Measurements from ENCODE around the gene RNPC3. TPM values are rescaled to one million over a fixed set of nuclear protein-coding genes. Genes with fewer than 3 reads are reported as not detected.
"Not testable (repeated sequence)": the region's sequence is repeated elsewhere in the genome, so short reads cannot be mapped to it uniquely, and the experiment has no call there.

The RNPC3 gene
- total RNA-seq, 1 experiment from 2014 or later, result 20.1 TPM

GRCh38 chr1:103582464-103582863, 57.0 kb downstream of the RNPC3 start:
- peaks cover 12% of the 10 kb centered on the region for H3K4me1 ChIP-seq (ENCODE audit: insufficient read depth, low read length, poor library complexity, severe bottlenecking)
- peaks cover 4% of the 10 kb centered on the region for H3K9me3 ChIP-seq (ENCODE audit: low read depth, low read length, poor library complexity, severe bottlenecking)
- TF ChIP-seq EZH2 (IDR thresholded peaks at IDR 0.05; ENCODE audit: borderline replicate concordance, low read depth, low read length, poor library complexity, severe bottlenecking) (no peak), CTCF (conservative IDR thresholded peaks at IDR 0.05; ENCODE audit: low read depth, low read length) (no peak)
- no peak overlapping the region for H3K27ac ChIP-seq (ENCODE audit: low read depth, low read length, poor library complexity, severe bottlenecking)
- H3K27me3 ChIP-seq (replicated peaks; ENCODE audit: insufficient read depth, low read depth, low read length, poor library complexity), result no peaks in the 10 kb centered on the region
- no peak for DNase-seq (ENCODE audit: low spot score)
- H3K36me3 ChIP-seq (ENCODE audit: insufficient read depth, low read length, poor library complexity, severe bottlenecking), result no peaks in the 10 kb centered on the region
- CTCF ChIA-PET, result no interaction called here
- no peak overlapping the region for H3K4me3 ChIP-seq (ENCODE audit: low read depth, low read length, poor library complexity, severe bottlenecking)
- intact Hi-C loops (cut with micrococcal nuclease; ENCODE audit: unreplicated experiment), result no loop called here
- no TSS peak for BruUV-seq (replicated peaks)
- POLR2A ChIA-PET (ENCODE audit: low non-redundant PET), result no interaction called here

- POLR2A ChIA-PET (ENCODE audit: low non-redundant PET), result no interaction called here
- Histone ChIP-seq H3K27me3 (replicated peaks; ENCODE audit: insufficient read depth, low read depth, low read length, poor library complexity) (no peaks in the 10 kb centered on the region), H3K4me3 (ENCODE audit: low read depth, low read length, poor library complexity, severe bottlenecking) (no peak overlapping the region), H3K4me1 (ENCODE audit: insufficient read depth, low read length, poor library complexity, severe bottlenecking) (peaks cover 12% of the 10 kb centered on the region), H3K27ac (ENCODE audit: low read depth, low read length, poor library complexity, severe bottlenecking) (no peak overlapping the region), H3K36me3 (ENCODE audit: insufficient read depth, low read length, poor library complexity, severe bottlenecking) (no peaks in the 10 kb centered on the region), H3K9me3 (ENCODE audit: low read depth, low read length, poor library complexity, severe bottlenecking) (peaks cover 14% of the 10 kb centered on the region)
- no peak for TF ChIP-seq EZH2 (IDR thresholded peaks at IDR 0.05; ENCODE audit: borderline replicate concordance, low read depth, low read length, poor library complexity, severe bottlenecking)
- no peak for DNase-seq (ENCODE audit: low spot score)
- CTCF ChIA-PET, result no interaction called here
- intact Hi-C loops (cut with micrococcal nuclease; ENCODE audit: unreplicated experiment), result no loop called here
- no TSS peak for BruUV-seq (replicated peaks)
These were observed 58.4 kb downstream of the RNPC3 start for GRCh38 chr1:103583887-103584286.

- Histone ChIP-seq H3K4me3 (ENCODE audit: low read depth, low read length, poor library complexity, severe bottlenecking) (no peak overlapping the region), H3K36me3 (ENCODE audit: insufficient read depth, low read length, poor library complexity, severe bottlenecking) (no peaks in the 10 kb centered on the region), H3K27me3 (replicated peaks; ENCODE audit: insufficient read depth, low read depth, low read length, poor library complexity) (no peaks in the 10 kb centered on the region), H3K9me3 (ENCODE audit: low read depth, low read length, poor library complexity, severe bottlenecking) (peaks cover 14% of the 10 kb centered on the region), H3K4me1 (ENCODE audit: insufficient read depth, low read length, poor library complexity, severe bottlenecking) (peaks cover 12% of the 10 kb centered on the region), H3K27ac (ENCODE audit: low read depth, low read length, poor library complexity, severe bottlenecking) (no peak overlapping the region)
- DNase-seq (ENCODE audit: low spot score), result no peak
- ChIA-PET POLR2A (ENCODE audit: low non-redundant PET) (no interaction called here), CTCF (no interaction called here)
- TF ChIP-seq CTCF (conservative IDR thresholded peaks at IDR 0.05; ENCODE audit: low read depth, low read length) (no peak), EZH2 (IDR thresholded peaks at IDR 0.05; ENCODE audit: borderline replicate concordance, low read depth, low read length, poor library complexity, severe bottlenecking) (no peak)
- no TSS peak for BruUV-seq (replicated peaks)
- intact Hi-C loops (cut with micrococcal nuclease; ENCODE audit: unreplicated experiment), result no loop called here
These were observed 59.0 kb downstream of the RNPC3 start for GRCh38 chr1:103584537-103584936.

- DNase-seq (ENCODE audit: low spot score); H3K9me3 ChIP-seq (ENCODE audit: low read depth, low read length, poor library complexity, severe bottlenecking); CTCF ChIA-PET: not testable (repeated sequence)
These were observed 77.2 kb downstream of the RNPC3 start for GRCh38 chr1:103602740-103603139.

More at GRCh38 chr1:103602740-103603139, 77.2 kb downstream of the RNPC3 start:
- H3K4me3 ChIP-seq (ENCODE audit: low read depth, low read length, poor library complexity, severe bottlenecking); H3K27me3 ChIP-seq (replicated peaks; ENCODE audit: insufficient read depth, low read depth, low read length, poor library complexity); POLR2A ChIA-PET (ENCODE audit: low non-redundant PET); H3K36me3 ChIP-seq (ENCODE audit: insufficient read depth, low read length, poor library complexity, severe bottlenecking); BruUV-seq (replicated peaks); H3K4me1 ChIP-seq (ENCODE audit: insufficient read depth, low read length, poor library complexity, severe bottlenecking); intact Hi-C loops (cut with micrococcal nuclease; ENCODE audit: unreplicated experiment); H3K27ac ChIP-seq (ENCODE audit: low read depth, low read length, poor library complexity, severe bottlenecking): not testable (repeated sequence)

Other genes starting within 250 kb of the RNPC3 start
- 1.4 TPM in 2 replicates for gene AMY2B, start 45.9 kb downstream of the RNPC3 start, total RNA-seq (2021)
- not detected in 2 replicates for gene AMY2A, start 91.7 kb downstream of the RNPC3 start, total RNA-seq (2021)
- gene AMY1A, start 130.1 kb downstream of the RNPC3 start, total RNA-seq (2021), result not detected in 2 replicates
- not detected in 2 replicates for gene AMY1B, start 170.5 kb downstream of the RNPC3 start, total RNA-seq (2021)
- gene AMY1C, start 224.2 kb downstream of the RNPC3 start, total RNA-seq (2021), result not detected in 2 replicates

Data from A673 (cell line).